Endothelial cell of umbilical vein (primary cell): ENCODE results near the gene MOGAT1. TPM values are rescaled to one million over a fixed set of nuclear protein-coding genes. Genes with fewer than 3 reads are reported as not detected.

Experiments used
- BruUV-seq: library from RNA; stranded (reverse); fragments of 400-500 nt; replicated peaks from 2 replicates; lab custom pipeline; 2021; lab: Mats Ljungman, UMichigan
- CTCF ChIA-PET: fragments of 300-600, 350-600 bp; sonication (Branson Sonifier 250); formaldehyde crosslinking; loops from one replicate; lab custom pipeline; 2021; ENCODE audit warnings: antibody characterized with exemption, inconsistent platforms; lab: Charles Lee
- POLR2A ChIA-PET: fragments of 300-600, 350-600 bp; sonication (Branson Sonifier 250); formaldehyde crosslinking; loops from one replicate; lab custom pipeline; 2021; ENCODE audit warnings: antibody characterized with exemption, inconsistent platforms; lab: Charles Lee
- DNase-seq: peaks from one replicate; pipeline ENCODE4 v3.0.0-alpha.2; 2011; ENCODE audit warnings: low read depth, low spot score
- FAIRE-seq: peaks from 2 replicates; lab custom pipeline; 2011; peaks lifted over from hg19 to GRCh38; lab: Jason Lieb, UNC
- H2AFZ ChIP-seq: 2 replicates; pipeline ENCODE4 v1.6.0; 2012; ENCODE audit warnings: low read depth, low read length, control low read depth, inconsistent platforms
- H3K27ac ChIP-seq: 2 replicates; pipeline ENCODE4 v1.5.1; 2011; ENCODE audit warnings: low read depth, mild to moderate bottlenecking, control low read depth, low read length, moderate library complexity; ENCODE audit not compliant: insufficient read depth
- H3K27me3 ChIP-seq, 2 experiments: 2 replicates each; pipeline versions ENCODE4 v1.6.0 to v1.6.1; 2011; ENCODE audit warnings: low read length in 2 of 2, mixed read lengths in 1 of 2; ENCODE audit not compliant: control insufficient read depth in 2 of 2, insufficient read depth in 2 of 2
- H3K36me3 ChIP-seq, 2 experiments: 2 replicates in 1 of 2; 3 replicates in 1 of 2; pipeline ENCODE4 v1.5.1; 2011; ENCODE audit warnings: low read length in 2 of 2, mild to moderate bottlenecking in 1 of 2, moderate library complexity in 1 of 2; ENCODE audit not compliant: control insufficient read depth in 2 of 2, insufficient read depth in 2 of 2; ENCODE audit errors: extremely low read depth in 1 of 2
- H3K4me1 ChIP-seq: 3 replicates; pipeline ENCODE4 v1.5.1; 2011; ENCODE audit warnings: mild to moderate bottlenecking, low read length; ENCODE audit not compliant: control insufficient read depth, insufficient read depth; ENCODE audit errors: extremely low read depth
- H3K4me2 ChIP-seq: 2 replicates; pipeline ENCODE4 v1.6.1; 2011; ENCODE audit warnings: low read length, control low read depth, mixed read lengths; ENCODE audit not compliant: insufficient read depth
- H3K4me3 ChIP-seq, 3 experiments: fragments of 200-600 bp in 1 of 3; sonication (generic), shearing (Covaris generic) in 1 of 3; replicated peaks in 1 of 3; 2 replicates each; pipeline ENCODE4 v1.5.1; 2011 to 2016; ENCODE audit warnings: control low read depth in 3 of 3, low read length in 3 of 3, mild to moderate bottlenecking in 2 of 3, inconsistent platforms in 1 of 3, low read depth in 1 of 3, moderate library complexity in 1 of 3; ENCODE audit not compliant: insufficient read depth in 1 of 3
- H3K79me2 ChIP-seq: 2 replicates; pipeline ENCODE4 v1.6.0; 2012; ENCODE audit warnings: low read length, inconsistent platforms; ENCODE audit not compliant: control insufficient read depth, insufficient read depth
- H3K9ac ChIP-seq: replicated peaks from 2 replicates; pipeline ENCODE3; 2011; ENCODE audit warnings: low read length, control low read depth; ENCODE audit not compliant: insufficient read depth; ENCODE audit errors: extremely low read depth
- H3K9me1 ChIP-seq: replicated peaks from 3 replicates; pipeline ENCODE4 v1.6.0; 2011; ENCODE audit warnings: mild to moderate bottlenecking, low read length; ENCODE audit not compliant: control insufficient read depth, insufficient read depth; ENCODE audit errors: extremely low read depth
- H3K9me3 ChIP-seq: replicated peaks from 2 replicates; pipeline ENCODE4 v1.5.1; 2012; ENCODE audit warnings: low read length, inconsistent platforms; ENCODE audit not compliant: control insufficient read depth, insufficient read depth
- H4K20me1 ChIP-seq: replicated peaks from 2 replicates; pipeline ENCODE3; 2011; ENCODE audit warnings: mild to moderate bottlenecking, low read length; ENCODE audit not compliant: control insufficient read depth, insufficient read depth; ENCODE audit errors: extremely low read depth
- EZH2 ChIP-seq: IDR thresholded peaks from 2 replicates; pipeline ENCODE4 v1.6.1; 2012; ENCODE audit warnings: borderline replicate concordance, low read depth, mild to moderate bottlenecking, moderate library complexity, low read length, inconsistent platforms; ENCODE audit not compliant: severe bottlenecking
- FOS ChIP-seq: IDR thresholded peaks from 2 replicates; pipeline ENCODE4 v1.6.1; 2011; ENCODE audit warnings: mild to moderate bottlenecking, low read length, moderate library complexity, borderline replicate concordance; ENCODE audit not compliant: insufficient read depth
- GATA2 ChIP-seq: IDR thresholded peaks from 2 replicates; pipeline ENCODE4 v1.7.0; 2011; ENCODE audit warnings: low read depth, mild to moderate bottlenecking, moderate library complexity, mixed read lengths, low read length; ENCODE audit not compliant: insufficient read length, insufficient read depth
- JUN ChIP-seq: IDR thresholded peaks from 2 replicates; pipeline ENCODE4 v1.6.1; 2011; ENCODE audit warnings: borderline replicate concordance, low read depth; ENCODE audit not compliant: insufficient read length, insufficient read depth
- MYC ChIP-seq: IDR thresholded peaks from one replicate; pipeline ENCODE4 v1.6.1; 2011; ENCODE audit warnings: mild to moderate bottlenecking, low read depth, low read length
- POLR2A ChIP-seq: IDR thresholded peaks from 2 replicates; pipeline ENCODE4 v1.6.1; 2012; ENCODE audit warnings: low read depth, mild to moderate bottlenecking, control low read depth, low read length
- POLR2AphosphoS5 ChIP-seq: IDR thresholded peaks from 2 replicates; pipeline ENCODE4 v1.6.1; 2012; ENCODE audit warnings: low read depth, mild to moderate bottlenecking, control low read depth, low read length, moderate library complexity; ENCODE audit not compliant: insufficient read depth
- dilution Hi-C: fragments of 300-500 bp; cut with MboI; formaldehyde crosslinking; loops from one replicate; pipeline ENCODE4 v1.15.0; 2019; ENCODE audit warnings: low sequenced_read_pairs; ENCODE audit not compliant: extremely low pct_ligation_motif_present
- intact Hi-C: fragments of 100-400 bp; cut with micrococcal nuclease; formaldehyde crosslinking; loops from one replicate; pipeline ENCODE4 v1.10.0; 2022
- polyA plus RNA-seq, 4 experiments: library from polyadenylated mRNA; depleted of rRNA in 3 of 4; stranded (reverse) in 3 of 4; unstranded in 1 of 4; fragments of >200 nt; gene quantifications; 2 replicates each; pipeline versions ENCODE4 v1.2.1 to v1.2.3, GENCODE V29; 2011 to 2012; ENCODE audit warnings: missing spikeins in 1 of 4
- total RNA-seq: library from RNA; stranded (reverse); gene quantifications from 2 replicates; pipeline ENCODE4 v1.2.3, GENCODE V29; 2021
- TF ChIP-seq, protein P1 (sequence below): IDR thresholded peaks from 2 replicates; pipeline ENCODE4 v1.6.1; 2011; ENCODE audit not compliant: insufficient read depth, insufficient read length
- TF ChIP-seq, protein P2 (sequence below), 2 donors: IDR thresholded peaks; 1 replicate in 1 of 2; 2 replicates in 1 of 2; pipeline ENCODE4 v1.5.1; 2011; ENCODE audit warnings: low read length in 2 of 2, mild to moderate bottlenecking in 2 of 2, moderate library complexity in 2 of 2, control low read depth in 1 of 2, inconsistent platforms in 1 of 2, low read depth in 1 of 2; ENCODE audit not compliant: insufficient read depth in 1 of 2; ENCODE audit errors: extremely low read depth in 1 of 2

The MOGAT1 gene
- total and polyA plus RNA-seq, 2 donors (not counting 3 experiments of a cell fraction or from before 2014, with no cell fraction given): not detected

DNA sequence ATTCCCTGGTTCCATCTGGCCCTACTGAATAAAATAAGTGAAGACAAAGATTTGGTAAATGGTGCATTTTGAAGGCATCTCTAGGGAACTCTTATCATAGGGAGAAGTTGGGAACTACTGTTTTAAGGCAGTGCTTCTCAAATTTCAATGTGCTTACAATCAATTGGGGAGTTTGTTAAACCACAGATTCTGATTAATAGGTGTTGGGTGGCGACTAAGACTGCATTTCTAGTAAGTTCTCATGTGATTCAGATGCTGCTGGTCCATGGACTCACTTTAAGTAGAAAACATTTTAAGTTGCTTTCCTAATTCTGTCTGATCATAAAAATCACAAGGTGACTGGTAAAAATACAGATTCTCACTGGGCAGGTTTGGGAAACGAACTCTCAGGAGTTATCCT, 30.1 kb upstream of the MOGAT1 start:
- no TSS peak for BruUV-seq
- no peak for DNase-seq
- H4K20me1 ChIP-seq: no peaks in the 10 kb centered on the region

More for the DNA sequence above, 30.1 kb upstream of the MOGAT1 start:
- no peak for FAIRE-seq
- no peaks in the 10 kb centered on the region for H3K9me1 ChIP-seq
- H3K27ac ChIP-seq: no peak overlapping the region
- intact Hi-C loops: no loop called here
- no peaks in the 10 kb centered on the region for H3K9me3 ChIP-seq
- peaks cover 14% of the 10 kb centered on the region for H3K79me2 ChIP-seq
- TF ChIP-seq, protein P1, sequence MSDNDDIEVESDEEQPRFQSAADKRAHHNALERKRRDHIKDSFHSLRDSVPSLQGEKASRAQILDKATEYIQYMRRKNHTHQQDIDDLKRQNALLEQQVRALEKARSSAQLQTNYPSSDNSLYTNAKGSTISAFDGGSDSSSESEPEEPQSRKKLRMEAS: no peak
- TF ChIP-seq GATA2 (no peak), EZH2 (no peak), MYC (no peak), POLR2A (no peak), JUN (no peak), POLR2AphosphoS5 (no peak), FOS (no peak)
- TF ChIP-seq, protein P2, sequence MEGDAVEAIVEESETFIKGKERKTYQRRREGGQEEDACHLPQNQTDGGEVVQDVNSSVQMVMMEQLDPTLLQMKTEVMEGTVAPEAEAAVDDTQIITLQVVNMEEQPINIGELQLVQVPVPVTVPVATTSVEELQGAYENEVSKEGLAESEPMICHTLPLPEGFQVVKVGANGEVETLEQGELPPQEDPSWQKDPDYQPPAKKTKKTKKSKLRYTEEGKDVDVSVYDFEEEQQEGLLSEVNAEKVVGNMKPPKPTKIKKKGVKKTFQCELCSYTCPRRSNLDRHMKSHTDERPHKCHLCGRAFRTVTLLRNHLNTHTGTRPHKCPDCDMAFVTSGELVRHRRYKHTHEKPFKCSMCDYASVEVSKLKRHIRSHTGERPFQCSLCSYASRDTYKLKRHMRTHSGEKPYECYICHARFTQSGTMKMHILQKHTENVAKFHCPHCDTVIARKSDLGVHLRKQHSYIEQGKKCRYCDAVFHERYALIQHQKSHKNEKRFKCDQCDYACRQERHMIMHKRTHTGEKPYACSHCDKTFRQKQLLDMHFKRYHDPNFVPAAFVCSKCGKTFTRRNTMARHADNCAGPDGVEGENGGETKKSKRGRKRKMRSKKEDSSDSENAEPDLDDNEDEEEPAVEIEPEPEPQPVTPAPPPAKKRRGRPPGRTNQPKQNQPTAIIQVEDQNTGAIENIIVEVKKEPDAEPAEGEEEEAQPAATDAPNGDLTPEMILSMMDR (IDR thresholded peaks at IDR 0.05; ENCODE audit: extremely low read depth in 1 of 2, insufficient read depth in 1 of 2, low read depth in 1 of 2, low read length in 2 of 2): no peak
- no peaks in the 10 kb centered on the region for H3K4me1 ChIP-seq
- ChIA-PET POLR2A (no interaction called here), CTCF (interaction anchor here (0.7 to 1.7 kb wide), 3 partner anchors 24 to 323 kb away, joined by 3 to 4 read pairs (median 4); no protein-coding TSS in a partner anchor)
- dilution Hi-C loops: no loop called here
- peaks cover 3 to 10% of the 10 kb centered on the region in 2 experiments for H3K36me3 ChIP-seq
- H3K27me3 ChIP-seq: no peaks in the 10 kb centered on the region
- H3K4me2 ChIP-seq: no peak overlapping the region
- H3K9ac ChIP-seq: no peak overlapping the region
- H3K4me3 ChIP-seq: no peak overlapping the region
- H2AFZ ChIP-seq: no peak overlapping the region
